Breast epithelium (tissue), 3 donors: ENCODE data around the gene CTRB1.

Experiments used
- POLR2AphosphoS5 ChIP-seq, 3 donors: sonication (generic); formaldehyde crosslinking; IDR thresholded peaks; one replicate each; pipeline ENCODE4 v1.6.1; 2017; ENCODE audit warnings: antibody characterized with exemption in 3 of 3
- TF ChIP-seq, protein P1 (sequence below), 3 donors: fragments of 450-650 bp; IDR thresholded peaks; one replicate each; pipeline ENCODE4 v1.5.1; 2016 to 2017; ENCODE audit warnings: antibody characterized with exemption in 3 of 3, mild to moderate bottlenecking in 3 of 3, moderate library complexity in 3 of 3

DNA sequence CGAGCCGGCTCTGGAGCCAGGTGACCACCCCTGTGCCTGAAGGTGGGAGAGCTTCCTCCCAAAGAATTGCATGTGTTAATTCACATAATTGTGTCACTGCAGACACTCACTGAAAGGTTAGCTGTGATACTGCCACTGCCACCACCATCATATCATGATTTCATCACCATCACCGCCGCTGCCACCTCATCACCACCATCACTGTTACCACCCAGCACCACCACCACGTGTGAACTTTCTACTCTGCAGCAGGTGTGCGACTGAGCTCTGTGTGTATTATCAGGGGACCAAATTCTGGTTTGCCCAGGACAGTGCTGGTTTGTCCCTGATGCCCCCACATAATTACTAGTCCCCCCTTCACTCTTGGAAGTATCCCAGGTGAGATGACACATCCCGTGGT, 17.4 kb downstream of the CTRB1 start:
- TF ChIP-seq, protein P1, sequence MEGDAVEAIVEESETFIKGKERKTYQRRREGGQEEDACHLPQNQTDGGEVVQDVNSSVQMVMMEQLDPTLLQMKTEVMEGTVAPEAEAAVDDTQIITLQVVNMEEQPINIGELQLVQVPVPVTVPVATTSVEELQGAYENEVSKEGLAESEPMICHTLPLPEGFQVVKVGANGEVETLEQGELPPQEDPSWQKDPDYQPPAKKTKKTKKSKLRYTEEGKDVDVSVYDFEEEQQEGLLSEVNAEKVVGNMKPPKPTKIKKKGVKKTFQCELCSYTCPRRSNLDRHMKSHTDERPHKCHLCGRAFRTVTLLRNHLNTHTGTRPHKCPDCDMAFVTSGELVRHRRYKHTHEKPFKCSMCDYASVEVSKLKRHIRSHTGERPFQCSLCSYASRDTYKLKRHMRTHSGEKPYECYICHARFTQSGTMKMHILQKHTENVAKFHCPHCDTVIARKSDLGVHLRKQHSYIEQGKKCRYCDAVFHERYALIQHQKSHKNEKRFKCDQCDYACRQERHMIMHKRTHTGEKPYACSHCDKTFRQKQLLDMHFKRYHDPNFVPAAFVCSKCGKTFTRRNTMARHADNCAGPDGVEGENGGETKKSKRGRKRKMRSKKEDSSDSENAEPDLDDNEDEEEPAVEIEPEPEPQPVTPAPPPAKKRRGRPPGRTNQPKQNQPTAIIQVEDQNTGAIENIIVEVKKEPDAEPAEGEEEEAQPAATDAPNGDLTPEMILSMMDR (IDR thresholded peaks at IDR 0.05) = no peak
- no peak for TF ChIP-seq POLR2AphosphoS5 (IDR thresholded peaks at IDR 0.05)
